ENCODE measurements around the gene SCGB3A2. TPM values are rescaled to one million over a fixed set of nuclear protein-coding genes. Genes with fewer than 3 reads are reported as not detected.

SCGB3A2 gene
- total RNA-seq, 2 experiments from 2014 or later, result not detected

- Histone ChIP-seq H3K9me2 (ENCODE audit: insufficient read depth, low read length) (no peaks in the 10 kb centered on the region), H4K20me1 (ENCODE audit: insufficient read depth, low read length) (no peaks in the 10 kb centered on the region), H3K4me3 (ENCODE audit: low read depth, low read length, poor library complexity, severe bottlenecking) (no peak overlapping the region), H3K36me3 (ENCODE audit: insufficient read depth, low read length) (no peaks in the 10 kb centered on the region), H3K4me2 (ENCODE audit: low read length) (no peak overlapping the region), H3K27ac (ENCODE audit: low read depth, low read length, poor library complexity, severe bottlenecking) (no peak overlapping the region), H3K79me2 (ENCODE audit: insufficient read depth, low read depth, low read length) (no peaks in the 10 kb centered on the region), H2AFZ (ENCODE audit: low read length) (no peak overlapping the region), H3K9me3 (ENCODE audit: low read length) (no peaks in the 10 kb centered on the region), H3K4me1 (ENCODE audit: insufficient read depth, low read length, poor library complexity, severe bottlenecking) (no peaks in the 10 kb centered on the region)
- POLR2A ChIA-PET, result interaction anchor here (1.2 kb wide), 1 partner anchor 16 kb away, joined by 3 read pairs; no protein-coding TSS in a partner anchor
- intact Hi-C loops (cut with micrococcal nuclease; ENCODE audit: unreplicated experiment), result no loop called here
- TF ChIP-seq EZH2phosphoT487 (IDR thresholded peaks at IDR 0.05; ENCODE audit: borderline replicate concordance, low read depth, low read length) (no peak), CTCF (conservative IDR thresholded peaks at IDR 0.05; ENCODE audit: low read length) (no peak)
- BruUV-seq (replicated peaks), result no TSS peak
- no peak for DNase-seq (ENCODE audit: low spot score)
- CTCF ChIA-PET (ENCODE audit: unreplicated experiment), result no interaction called here
Measured at GRCh38 chr5:147849226-147849625, 29.3 kb upstream of the SCGB3A2 start.

- Histone ChIP-seq H3K27ac (ENCODE audit: low read depth, low read length, poor library complexity, severe bottlenecking) (no peak overlapping the region), H3K9me3 (ENCODE audit: low read length) (no peaks in the 10 kb centered on the region), H2AFZ (ENCODE audit: low read length) (no peak overlapping the region), H3K9me2 (ENCODE audit: insufficient read depth, low read length) (no peaks in the 10 kb centered on the region), H3K4me1 (ENCODE audit: insufficient read depth, low read length, poor library complexity, severe bottlenecking) (no peaks in the 10 kb centered on the region), H3K4me3 (ENCODE audit: low read depth, low read length, poor library complexity, severe bottlenecking) (no peak overlapping the region), H3K36me3 (ENCODE audit: insufficient read depth, low read length) (no peaks in the 10 kb centered on the region), H3K79me2 (ENCODE audit: insufficient read depth, low read depth, low read length) (no peaks in the 10 kb centered on the region), H3K4me2 (ENCODE audit: low read length) (no peak overlapping the region), H4K20me1 (ENCODE audit: insufficient read depth, low read length) (no peaks in the 10 kb centered on the region)
- no peak for DNase-seq (ENCODE audit: low spot score)
- POLR2A ChIA-PET, result interaction anchor here (0.9 to 1.0 kb wide), 2 partner anchors 104 to 220 kb away, joined by 3 read pairs; no protein-coding TSS in a partner anchor
- intact Hi-C loops (cut with micrococcal nuclease; ENCODE audit: unreplicated experiment), result no loop called here
- TF ChIP-seq CTCF (conservative IDR thresholded peaks at IDR 0.05; ENCODE audit: low read length), result no peak
- TF ChIP-seq EZH2phosphoT487 (IDR thresholded peaks at IDR 0.05; ENCODE audit: borderline replicate concordance, low read depth, low read length), result no peak
- CTCF ChIA-PET (ENCODE audit: unreplicated experiment), result no interaction called here
- BruUV-seq (replicated peaks), result no TSS peak
Measured at GRCh38 chr5:147851578-147851977, 26.9 kb upstream of the SCGB3A2 start.

GRCh38 chr5:147852365-147852764 lies 26.1 kb upstream of the SCGB3A2 start:
- no peaks in the 10 kb centered on the region for H3K4me1 ChIP-seq (ENCODE audit: insufficient read depth, low read length, poor library complexity, severe bottlenecking)
- ChIA-PET POLR2A (interaction anchor here (0.7 to 1.6 kb wide), 2 partner anchors 11 to 313 kb away, joined by 3 read pairs; no protein-coding TSS in a partner anchor), CTCF (ENCODE audit: unreplicated experiment) (no interaction called here)
- H4K20me1 ChIP-seq (ENCODE audit: insufficient read depth, low read length), result no peaks in the 10 kb centered on the region
- intact Hi-C loops (cut with micrococcal nuclease; ENCODE audit: unreplicated experiment), result no loop called here
- TF ChIP-seq CTCF (conservative IDR thresholded peaks at IDR 0.05; ENCODE audit: low read length), result no peak
- no peak for TF ChIP-seq EZH2phosphoT487 (IDR thresholded peaks at IDR 0.05; ENCODE audit: borderline replicate concordance, low read depth, low read length)
- no peak overlapping the region for H3K27ac ChIP-seq (ENCODE audit: low read depth, low read length, poor library complexity, severe bottlenecking)
- no peaks in the 10 kb centered on the region for H3K9me2 ChIP-seq (ENCODE audit: insufficient read depth, low read length)
- DNase-seq (ENCODE audit: low spot score), result no peak
- BruUV-seq (replicated peaks), result no TSS peak
- H3K9me3 ChIP-seq (ENCODE audit: low read length), result no peaks in the 10 kb centered on the region
- H3K79me2 ChIP-seq (ENCODE audit: insufficient read depth, low read depth, low read length), result no peaks in the 10 kb centered on the region
- no peak overlapping the region for H3K4me3 ChIP-seq (ENCODE audit: low read depth, low read length, poor library complexity, severe bottlenecking)
- no peak overlapping the region for H3K4me2 ChIP-seq (ENCODE audit: low read length)
- H2AFZ ChIP-seq (ENCODE audit: low read length), result no peak overlapping the region
- H3K36me3 ChIP-seq (ENCODE audit: insufficient read depth, low read length), result no peaks in the 10 kb centered on the region
